HG03521 (cell line): ENCODE data around the gene DYRK2.
"Not testable (repeated sequence)": the region's sequence is repeated elsewhere in the genome, so short reads cannot be mapped to it uniquely, and the experiment has no call there.

Source experiments
- ATAC-seq: cut with Tn5 transposase; IDR thresholded peaks from one replicate; pipeline ENCODE4 v1.9.1; 2021; ENCODE audit warnings: mild to moderate bottlenecking, moderate library complexity; ENCODE audit not compliant: unreplicated experiment

The DYRK2 gene

DNA sequence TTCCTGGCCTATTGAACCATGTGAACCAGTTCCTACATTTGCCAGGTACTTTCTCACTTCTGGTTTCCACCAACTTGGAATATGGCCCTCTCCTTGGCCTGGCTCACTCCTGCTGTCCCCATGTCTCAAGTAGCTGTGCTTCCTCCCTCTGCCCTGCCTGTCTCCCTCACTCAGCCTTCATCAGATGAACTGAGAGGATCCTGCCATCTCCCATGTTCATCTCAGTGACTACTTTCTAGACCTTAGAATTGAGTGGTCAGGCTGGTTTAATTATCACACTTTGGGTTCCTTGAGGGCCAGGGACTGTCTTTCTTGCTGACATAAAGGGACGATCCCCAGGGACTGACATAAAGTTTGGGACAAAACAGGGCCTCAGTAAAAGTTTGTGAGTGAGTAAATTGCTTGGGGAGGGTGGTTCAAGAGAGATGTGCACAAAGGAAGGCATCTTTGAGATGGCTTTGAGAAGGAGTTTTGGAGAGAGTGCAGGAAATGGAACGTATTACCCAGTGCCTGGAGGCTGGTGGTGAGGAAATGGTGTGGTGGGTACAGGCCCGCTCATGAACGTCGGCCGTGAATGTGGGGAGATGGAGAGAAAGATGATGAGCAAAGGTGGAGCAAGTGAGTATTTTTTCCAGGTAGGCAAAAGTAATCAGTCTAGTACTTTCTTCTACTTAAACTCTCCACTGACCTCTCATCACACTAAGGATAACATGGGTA lies 20.8 kb downstream of the DYRK2 start:
- ATAC-seq, result no peak

DNA sequence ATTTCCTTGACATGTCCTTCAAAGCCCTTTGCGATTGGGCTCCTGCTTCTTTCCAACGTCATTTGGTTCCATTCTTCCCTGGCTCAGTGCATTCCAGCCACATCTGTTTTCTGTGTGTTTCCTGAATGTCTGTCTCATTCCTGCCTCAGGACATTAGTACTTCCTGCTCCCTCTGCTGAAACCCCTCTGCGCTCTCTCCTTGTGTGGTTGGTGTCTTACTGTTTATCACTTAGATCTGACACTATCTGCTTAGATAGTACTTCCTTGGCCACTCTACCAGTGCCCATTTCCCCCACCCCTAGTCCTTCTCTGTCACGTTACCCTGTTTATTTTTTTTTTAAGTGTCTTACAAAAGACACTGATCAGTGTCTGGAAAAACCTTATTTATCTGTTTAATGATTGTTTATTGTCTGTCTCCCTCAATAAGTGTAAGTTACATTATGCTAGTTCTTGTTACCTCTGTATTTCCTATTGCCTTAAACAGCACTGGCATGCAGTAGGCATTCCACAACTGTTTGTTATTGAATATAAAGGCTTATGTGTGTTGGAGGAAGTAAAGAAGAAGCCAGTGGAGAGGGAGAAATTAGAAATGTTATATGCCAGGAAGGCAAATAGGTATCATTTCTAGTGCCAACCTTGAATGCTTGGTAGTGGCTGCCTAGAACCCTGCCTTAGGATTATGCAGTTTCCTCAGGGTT lies 21.5 kb downstream of the DYRK2 start:
- ATAC-seq, result no peak

DNA sequence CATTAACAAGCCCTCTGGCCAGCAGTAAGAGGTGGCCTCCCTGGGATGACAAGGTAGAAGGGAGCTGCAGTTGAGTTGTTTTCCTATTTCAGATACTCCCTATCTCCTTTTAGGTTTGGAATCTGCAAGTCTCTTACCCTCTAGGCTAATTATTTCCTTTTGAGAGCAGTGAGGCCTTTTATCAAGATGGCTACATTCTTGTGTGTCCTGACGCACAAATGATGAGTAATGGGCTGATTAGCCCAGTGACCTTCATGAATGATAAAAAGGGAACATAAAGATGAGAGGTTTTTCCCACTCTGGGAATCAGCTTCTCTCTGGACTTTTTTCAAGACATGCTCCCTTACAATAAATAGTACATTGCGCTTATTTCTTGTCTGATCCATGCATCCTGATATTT lies 22.9 kb downstream of the DYRK2 start:
- no peak for ATAC-seq

DNA sequence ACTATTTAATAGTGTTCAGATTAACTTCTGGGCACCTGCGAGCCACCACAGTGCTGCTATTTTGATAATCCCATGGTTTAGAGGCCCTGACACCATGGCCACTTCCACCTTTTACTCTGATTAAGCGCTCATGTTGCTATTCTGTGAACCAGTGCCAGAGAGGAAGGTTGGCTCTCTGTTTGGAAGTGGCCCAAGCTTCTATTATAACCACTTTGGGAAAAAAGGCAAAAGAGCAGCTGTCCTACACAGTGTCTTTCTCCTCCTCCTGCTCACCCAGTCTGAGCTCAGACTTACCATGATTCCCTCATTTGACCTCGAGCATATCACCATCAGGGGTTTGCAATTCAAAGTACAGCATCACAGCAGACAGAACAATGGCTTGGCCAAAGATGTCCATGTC lies 23.3 kb downstream of the DYRK2 start:
- ATAC-seq, result no peak

DNA sequence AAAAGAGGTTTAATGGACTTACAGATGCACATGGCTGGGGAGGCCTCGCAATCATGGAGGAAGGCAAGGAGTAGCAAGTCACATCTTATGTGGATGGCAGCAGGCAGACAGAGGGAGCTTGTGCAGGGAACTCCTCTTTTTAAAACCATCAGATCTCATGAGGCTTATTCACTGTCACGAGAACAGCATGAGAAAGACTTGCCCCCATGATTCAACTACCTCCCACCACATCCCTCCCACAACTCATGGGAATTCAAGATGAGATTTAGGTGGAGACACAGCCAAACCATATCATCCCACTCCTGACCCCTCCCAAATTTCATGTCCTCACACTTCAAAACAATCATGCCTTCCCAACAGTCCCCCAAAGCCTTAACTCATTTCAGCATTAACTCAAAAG lies 24.0 kb downstream of the DYRK2 start:
- ATAC-seq, result not testable (repeated sequence)

DNA sequence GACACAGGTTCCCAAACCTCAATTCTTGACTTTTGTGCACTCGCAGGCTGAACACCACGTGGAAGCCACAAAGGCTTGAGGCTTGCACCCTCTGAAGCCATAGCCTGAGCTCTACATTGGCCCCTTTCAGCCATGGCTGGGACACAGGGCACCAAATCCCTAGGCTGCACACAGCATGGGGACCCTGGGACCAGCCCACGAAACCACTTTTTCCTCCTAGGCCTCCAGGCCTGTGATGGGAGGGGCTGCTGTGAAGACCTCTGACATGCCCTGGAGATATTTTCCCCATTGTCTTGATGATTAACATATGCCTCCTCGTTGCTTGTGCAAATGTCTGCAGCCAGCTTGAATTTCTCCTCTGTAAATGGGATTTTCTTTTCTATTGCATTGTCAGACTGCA lies 25.0 kb downstream of the DYRK2 start:
- not testable (repeated sequence) for ATAC-seq

DNA sequence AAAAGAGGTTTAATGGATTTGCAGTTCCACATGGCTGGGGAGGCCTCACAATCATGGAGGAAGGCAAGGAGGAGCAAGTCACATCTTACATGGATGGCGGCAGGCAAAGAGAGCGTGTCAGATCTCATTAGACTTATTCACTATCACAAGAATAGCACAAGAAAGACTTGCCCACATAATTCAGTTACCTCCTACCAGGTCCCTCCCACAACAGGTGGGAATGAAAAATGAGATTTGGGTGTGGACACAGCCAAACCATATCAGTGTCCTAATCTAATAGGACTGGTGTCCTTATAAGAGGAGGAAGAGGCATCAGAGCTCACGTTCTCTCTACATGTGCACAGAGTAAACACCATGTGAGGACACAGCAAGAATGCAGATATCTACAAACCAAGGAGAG lies 25.9 kb downstream of the DYRK2 start:
- ATAC-seq, result no peak

DNA sequence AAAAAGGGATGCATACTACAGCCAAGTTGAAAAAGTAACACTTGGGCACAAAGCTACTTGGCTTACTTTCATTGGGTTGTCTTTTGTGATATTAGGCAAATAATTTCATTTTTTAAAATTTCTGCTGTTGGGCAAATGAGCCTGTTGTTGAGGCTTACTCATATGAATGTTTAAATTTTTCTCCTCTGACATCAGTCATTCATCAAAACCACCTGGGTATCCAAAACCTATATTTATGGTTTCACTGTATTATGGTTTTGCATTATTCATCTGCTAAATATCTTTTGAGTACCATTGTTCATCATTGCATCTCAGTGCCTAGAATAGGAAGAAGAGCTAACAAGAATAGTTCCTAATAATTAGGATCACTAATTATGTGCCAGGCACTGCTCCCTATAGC lies 28.1 kb downstream of the DYRK2 start:
- no peak for ATAC-seq

DNA sequence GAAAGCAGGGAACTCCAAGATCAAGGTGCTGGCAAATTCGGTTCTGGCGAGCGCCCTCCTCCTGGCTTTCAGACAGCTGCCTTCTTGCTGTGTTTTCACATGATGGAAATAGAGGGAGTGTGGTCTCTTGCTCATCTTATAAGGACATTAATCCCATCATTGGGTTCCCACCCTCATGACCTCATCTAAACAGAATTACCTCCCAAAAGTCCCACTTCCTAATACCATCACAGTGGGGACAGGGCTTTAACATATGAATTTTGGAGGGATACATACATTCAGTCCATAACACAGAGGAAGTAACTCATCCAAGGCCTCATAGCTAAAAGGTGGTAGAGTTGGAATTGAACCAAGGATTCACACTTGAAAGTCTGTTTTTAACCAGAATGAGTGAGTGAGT lies 28.6 kb downstream of the DYRK2 start:
- no peak for ATAC-seq

DNA sequence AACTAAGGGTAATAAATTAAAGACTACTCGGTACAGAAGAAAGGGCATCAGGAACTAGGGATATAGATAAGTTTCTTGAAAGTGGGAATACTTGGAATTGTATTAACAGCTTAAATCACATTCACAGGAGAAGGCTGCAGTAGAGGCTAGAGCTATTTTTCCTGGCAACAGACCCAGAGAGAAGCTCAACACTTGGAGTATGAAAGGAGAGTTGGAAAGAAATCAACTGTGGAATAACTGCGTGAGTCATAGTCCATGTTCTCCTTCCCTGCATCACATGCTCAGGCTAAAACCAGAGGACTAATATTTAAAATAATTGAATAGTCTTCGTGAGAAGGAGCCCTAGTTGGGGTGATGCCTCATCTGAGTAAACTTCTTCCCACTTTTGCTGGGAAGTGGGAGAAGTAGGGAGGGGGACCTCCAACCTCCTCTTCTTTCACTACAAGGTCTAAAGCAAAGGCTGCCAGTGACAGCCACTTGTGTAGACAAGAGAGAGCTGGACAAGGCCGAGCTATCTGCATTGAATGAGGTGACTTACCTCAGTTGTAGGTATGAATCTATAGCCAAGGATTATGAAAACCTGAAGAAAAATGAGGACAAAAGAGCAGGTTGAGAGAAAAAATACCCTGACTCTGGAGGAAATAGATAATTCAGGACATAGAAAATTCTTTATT lies 32.7 kb downstream of the DYRK2 start:
- no peak for ATAC-seq

DNA sequence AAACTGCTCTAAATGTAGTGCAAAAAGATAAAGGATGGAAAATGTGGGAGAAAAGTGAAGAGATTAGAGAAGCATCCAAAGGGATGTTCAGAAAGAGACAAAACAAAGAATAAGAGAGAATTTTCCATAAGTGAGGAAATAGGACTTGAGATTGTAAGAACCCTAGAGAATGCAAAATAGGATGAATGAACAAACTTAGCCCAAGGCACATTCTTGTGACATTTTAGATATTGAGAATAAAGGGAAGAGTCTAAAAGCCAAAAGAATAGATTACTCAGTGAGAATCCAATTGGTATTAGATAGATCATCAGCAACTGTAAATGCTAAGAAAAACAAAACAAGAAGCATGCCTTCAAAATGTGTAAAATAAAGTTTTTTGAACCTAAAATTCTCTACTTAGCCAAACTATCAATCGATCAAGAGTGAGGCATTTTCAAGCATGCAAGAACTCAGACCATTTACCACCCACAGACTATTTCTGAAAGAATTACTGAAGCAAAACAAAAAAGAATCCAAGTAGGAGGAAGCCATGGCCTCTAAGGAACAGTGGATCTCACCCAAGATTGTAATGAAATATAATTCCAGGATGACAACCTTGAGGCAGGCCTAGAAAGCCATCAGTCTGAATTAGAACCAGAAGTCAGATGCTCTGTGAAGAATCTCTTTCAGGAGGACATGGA lies 33.5 kb downstream of the DYRK2 start:
- no peak for ATAC-seq

DNA sequence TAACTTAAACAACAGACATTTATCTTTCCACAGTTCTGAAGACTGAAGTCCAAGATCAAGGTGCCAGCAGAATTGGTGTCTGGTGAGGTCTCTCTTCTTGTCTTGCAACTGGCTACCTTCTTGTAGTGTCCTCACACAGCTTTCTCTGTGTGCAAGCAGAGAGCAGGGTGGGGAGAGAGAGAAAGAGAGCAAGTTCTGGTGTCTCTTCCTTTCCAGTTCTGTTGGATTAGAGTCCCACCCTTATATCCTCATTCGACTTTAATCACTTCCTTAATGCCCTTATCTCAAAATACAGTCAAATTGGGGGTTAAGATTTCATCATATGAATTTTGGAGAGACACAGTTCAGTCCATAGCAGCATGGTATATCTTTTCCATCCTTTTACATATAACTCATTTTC lies 40.8 kb downstream of the DYRK2 start:
- no peak for ATAC-seq

DNA sequence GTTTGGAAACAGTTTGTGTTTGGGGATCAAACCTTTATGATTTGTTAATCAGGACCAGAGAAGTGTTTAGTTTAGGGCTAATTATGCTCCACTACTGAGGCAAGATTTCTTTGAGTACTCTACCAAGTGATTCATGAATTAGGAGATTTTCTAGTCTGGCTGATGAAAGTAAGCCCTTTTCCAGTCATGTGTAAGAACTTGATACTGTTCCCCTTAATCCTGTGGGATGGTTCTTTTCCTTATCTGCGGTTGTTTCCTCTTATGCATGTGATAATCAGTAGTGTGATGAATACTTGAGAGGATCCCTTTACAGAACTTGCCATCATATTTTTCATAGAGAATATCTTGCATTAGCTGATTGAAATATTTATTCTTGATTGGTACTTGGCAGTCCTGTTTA lies 42.1 kb downstream of the DYRK2 start:
- ATAC-seq, result no peak

DNA sequence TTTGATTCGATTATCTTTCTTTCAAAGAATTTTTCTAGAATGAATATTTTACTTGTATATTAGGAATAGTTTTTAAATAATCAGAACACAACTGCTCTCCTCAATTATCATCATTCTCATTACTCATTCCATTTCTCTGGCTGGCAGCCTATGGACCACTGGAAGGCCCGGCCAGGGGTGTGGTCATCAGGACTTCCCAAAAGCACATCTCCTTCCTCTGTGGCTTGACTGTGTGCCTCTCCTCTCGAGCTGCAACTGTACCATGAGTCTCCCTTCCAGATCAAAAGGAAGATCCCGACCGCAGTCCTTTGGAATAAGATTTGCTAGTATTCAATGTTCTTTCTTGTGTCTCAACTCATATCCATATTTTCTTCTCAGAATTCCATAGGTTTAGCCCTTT lies 42.7 kb downstream of the DYRK2 start:
- ATAC-seq, result no peak

DNA sequence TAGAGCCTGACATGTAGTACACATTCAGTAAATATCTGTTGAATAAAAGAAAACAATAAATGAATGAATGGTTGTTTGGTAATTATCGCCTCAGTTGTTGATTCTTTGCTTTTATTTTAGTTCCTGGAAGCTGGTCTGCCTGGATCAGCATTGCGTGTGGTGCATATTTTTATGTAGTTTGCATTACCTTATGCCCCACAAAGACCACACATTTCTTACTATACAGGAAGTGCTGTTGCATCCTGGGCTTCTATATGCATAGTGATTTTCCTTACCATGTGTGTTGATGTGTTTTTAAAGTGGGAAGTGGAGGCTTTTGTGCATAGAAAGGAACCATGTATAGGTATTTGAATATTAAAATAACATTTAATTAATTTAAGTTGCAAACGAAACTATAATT lies 43.6 kb downstream of the DYRK2 start:
- ATAC-seq, result no peak

DNA sequence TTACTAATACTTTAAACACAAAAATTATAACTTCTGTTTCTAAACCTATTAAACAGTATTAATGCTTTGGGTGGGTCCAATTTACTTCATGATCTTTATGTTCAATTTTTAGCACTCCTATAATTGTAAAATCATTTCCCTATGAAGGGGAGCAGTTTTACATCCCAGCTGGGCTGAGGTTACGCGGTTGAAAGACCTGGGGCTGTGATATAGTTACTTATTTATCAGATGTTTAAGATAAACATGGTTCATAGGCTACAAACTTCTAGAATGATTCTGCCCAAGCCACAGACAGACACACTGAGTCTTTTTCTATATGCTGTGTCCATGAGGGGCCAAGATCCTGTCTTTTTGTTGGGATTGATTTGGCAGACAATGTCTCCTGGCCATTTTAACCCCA lies 44.4 kb downstream of the DYRK2 start:
- no peak for ATAC-seq

DNA sequence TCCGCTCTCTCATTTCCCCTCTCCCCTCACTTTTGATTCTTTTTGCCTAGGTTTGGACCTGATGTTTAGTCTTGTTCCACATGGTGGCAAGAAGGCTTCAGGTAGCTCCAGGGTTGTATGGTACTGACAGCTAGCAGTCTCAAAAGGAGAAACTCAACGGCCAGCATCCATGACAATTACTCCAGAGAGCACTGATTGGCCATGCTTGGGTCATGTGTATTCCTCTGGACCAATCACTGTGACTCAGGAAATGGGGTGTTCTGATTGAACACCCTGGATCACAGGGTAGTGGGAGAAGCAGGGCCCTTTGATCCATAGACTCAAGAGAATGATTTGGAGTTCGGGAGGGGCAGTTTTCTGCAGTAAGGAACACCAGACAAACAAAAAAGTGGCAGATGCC lies 45.3 kb downstream of the DYRK2 start:
- ATAC-seq, result no peak

DNA sequence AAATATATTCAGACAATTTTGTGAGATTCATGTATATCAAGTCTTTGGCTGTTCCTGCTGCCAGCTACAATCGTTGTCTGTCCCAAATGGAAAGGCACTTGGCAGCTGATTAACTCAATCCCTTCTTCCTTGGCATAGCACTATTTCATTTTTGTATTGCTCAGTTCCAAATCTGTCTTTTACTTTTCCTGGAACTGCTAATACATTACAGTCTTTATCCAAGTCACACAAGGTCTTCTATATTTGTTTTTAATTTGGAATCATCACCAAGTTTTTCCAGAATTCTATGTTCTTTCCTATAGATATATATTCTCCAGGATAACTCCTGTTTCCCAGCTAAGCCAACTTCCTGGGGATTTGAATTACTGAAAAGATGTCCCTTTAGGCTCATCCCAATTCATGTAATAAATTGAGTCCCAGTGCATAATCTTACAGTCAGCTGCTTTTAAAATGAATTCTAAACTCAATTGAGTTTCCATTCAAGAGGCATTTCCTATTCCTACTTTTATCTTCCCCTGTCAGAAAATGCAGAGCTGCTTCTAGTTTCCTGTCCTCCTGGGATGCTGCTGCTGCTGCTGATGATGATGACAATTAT lies 45.9 kb downstream of the DYRK2 start:
- ATAC-seq, result no peak

DNA sequence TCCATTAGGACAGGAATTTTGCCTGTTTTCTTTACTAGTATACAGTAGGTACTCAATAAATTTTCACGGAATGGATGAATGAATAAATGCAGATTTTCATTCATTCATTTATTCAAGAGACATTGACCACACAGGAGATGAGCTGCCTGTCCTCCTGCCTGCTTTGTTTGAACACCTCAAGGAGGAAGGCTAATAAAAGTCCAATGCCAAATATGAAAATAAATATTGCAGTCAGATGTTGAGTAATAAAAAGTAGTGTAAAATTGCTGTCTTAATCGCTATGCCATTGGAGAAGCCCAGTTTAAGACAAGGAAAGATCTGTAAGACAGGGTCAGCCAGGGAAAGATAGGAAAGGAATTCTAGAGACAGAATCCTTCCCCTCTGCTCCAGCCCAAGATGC lies 47.4 kb downstream of the DYRK2 start:
- ATAC-seq, result no peak

DNA sequence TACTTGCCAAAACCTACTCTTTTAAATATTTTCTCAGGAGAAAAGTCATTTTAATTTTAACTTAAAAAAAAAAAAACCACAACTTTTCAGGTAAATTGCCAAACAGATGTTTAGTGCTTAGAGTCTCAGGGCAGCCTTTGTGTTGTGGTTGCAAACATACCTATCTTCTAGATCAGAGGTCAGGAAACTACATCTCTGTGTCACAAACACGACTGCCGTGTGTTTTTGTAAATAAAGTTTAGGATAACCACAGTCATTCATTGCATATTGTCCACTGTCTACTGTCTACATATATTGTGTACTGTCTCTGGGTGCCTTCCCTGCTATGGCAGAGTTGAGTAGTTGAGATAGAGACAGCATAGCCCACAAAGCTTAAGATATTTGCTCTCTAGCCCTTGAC lies 48.9 kb downstream of the DYRK2 start:
- ATAC-seq, result no peak

DNA sequence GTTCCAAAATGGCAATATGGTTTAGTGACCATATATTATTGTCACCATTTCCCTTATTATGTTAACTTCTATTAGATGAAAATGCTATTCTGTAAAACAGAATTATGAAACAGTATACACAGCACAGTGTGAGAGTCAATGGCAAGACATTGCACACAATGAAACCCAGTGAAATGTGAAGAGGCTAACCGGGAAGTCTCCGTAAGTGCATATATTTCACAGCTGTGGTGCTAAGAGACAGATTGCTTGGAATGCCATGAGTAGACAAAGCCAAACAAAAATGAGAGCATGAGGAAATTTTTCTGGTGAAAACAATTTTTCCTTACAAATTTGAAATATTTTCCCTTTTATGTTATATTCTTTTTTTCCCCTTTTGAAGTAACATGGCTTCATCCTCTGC lies 49.4 kb downstream of the DYRK2 start:
- ATAC-seq, result no peak
